A172 (cell line): ENCODE data around the gene STK10. TPM values are rescaled to one million over a fixed set of nuclear protein-coding genes. Genes with fewer than 3 reads are reported as not detected.

Experiments
- DNase-seq: peaks from one replicate; pipeline ENCODE4 v3.0.0-alpha.2; 2015; ENCODE audit warnings: low spot score
- total RNA-seq: library from RNA; depleted of rRNA; stranded (reverse); fragments of >200 nt; shearing (Covaris generic); gene quantifications from 2 replicates; pipeline ENCODE4 v1.2.3, GENCODE V29; 2014

The STK10 gene
- total RNA-seq, 1 experiment from 2014 or later, result 17.9 TPM

DNA sequence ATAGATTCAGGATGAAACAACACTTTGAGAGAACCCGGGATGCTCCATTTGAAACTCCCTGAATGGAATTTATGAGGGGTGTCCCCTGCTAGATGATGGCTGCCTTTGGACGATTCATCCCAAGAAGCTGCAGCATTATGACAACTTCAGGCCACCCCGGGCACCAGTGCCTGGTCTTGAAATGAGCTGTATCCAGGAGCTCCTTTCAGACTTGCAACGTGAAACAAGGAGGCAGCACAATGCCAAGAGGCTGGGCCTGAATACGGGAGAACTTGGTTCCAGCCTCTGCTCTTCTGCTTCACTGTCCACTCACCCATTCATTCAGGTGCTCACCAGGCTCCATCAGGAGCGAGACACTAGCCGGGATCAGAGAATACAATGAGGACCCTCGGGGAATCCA is 78.3 kb downstream of the STK10 start:
- no peak for DNase-seq

DNA sequence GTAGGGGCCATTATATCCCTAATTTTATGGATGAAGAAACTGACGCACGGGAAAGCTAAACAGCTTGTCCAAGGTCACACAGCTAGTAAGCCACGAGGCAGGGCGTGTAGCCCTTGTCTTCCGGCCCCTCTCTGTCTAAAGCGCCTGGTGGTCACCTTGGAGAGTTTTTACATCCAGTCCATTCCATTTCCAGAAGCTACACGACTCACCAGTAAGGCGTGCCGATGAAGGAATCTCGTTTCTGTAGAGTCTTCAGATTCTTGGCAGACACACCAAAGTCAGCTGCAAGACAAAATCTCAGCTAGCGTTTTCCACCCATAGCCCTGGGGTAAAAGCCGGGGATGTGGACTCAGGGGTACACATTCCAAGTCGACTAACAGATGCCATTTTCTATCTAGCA is 80.5 kb downstream of the STK10 start:
- peak; percentile 72 for DNase-seq

DNA sequence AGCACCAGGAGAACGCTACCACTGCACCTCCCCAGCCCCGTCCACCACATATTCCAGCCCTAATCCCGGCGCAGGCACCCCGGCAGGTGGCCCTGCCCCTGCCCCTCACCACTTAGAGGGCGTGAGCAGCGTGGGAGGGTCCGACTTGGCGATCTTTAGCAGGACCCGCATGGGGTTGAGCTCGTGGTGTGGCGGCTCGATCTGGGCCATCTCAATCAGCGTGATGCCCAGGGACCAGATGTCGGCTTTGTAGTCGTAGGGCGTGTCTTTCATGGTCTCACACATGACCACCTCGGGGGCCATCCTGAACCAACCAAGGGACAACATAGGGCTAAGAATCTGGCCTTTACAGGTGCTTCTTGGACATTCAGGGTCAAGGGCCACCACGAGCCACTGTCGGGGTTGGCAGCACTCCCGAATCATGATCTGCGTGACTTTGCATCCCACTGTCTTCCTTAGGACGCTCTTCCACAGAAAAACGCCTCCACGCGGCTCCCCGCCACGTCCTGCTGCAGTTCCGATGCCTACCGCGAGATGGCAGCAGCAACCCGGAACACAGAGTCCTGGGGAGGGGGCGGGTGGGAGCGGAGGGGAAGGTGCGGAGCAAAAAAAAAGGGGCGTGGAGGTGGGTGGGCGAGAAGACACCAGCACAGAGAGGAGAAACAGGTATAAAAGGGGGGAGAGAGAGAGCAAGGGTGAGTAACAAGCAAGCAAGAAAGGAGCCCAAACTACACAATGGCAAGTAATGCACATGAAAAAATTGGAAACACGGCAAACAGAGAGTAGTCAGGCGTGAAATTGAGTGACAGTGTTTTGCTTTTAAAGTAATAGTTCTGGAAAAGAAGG is 81.3 kb downstream of the STK10 start:
- peak; percentile 24 for DNase-seq

DNA sequence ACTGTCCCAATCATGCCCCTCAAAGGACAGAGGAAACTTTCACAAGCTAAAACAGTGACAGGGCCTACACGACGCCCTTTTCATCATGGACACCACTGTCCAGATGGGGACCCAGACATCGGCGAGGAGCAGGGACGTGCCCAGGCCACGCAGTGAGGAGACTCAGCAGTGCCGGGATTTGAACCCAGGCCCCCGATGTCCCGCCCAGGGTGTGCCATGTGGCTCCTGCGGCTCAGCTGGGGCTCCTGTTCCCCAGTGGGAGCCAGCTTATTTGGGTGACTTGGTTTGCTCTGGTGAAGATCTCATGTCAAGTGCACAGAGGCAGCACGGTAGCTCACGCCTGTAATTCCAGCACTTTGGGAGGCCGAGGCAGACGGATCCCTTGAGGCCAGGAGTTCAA is 82.2 kb downstream of the STK10 start:
- DNase-seq, result no peak

GRCh38 chr5:172104801-172105701 is 83.0 kb downstream of the STK10 start:
- no peak for DNase-seq

DNA sequence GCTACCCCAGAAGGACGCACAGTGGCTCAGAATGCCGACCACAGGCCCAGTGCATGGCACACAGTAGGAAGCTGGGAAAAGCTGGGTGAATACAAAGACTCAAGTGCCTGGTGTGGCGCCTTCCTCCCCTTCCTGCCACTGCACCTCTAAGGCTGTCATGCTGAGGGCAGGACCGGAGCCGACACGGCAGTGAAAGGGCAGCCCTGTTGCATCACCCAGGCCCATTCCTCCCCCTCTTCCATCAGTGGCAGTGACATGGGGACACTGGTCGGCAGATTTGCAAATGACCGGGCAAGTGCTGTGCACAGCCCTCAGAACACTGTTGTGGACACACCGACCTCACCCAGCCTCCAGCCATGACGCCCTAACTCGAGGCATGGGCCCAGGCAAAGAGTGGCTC is 84.0 kb downstream of the STK10 start:
- DNase-seq, result no peak

- peak; percentile 98 for DNase-seq
Measured at GRCh38 chr5:172102913-172103626, 85.0 kb downstream of the STK10 start.

GRCh38 chr5:172102218-172102870 is 85.7 kb downstream of the STK10 start:
- DNase-seq, result peak; percentile 37

DNA sequence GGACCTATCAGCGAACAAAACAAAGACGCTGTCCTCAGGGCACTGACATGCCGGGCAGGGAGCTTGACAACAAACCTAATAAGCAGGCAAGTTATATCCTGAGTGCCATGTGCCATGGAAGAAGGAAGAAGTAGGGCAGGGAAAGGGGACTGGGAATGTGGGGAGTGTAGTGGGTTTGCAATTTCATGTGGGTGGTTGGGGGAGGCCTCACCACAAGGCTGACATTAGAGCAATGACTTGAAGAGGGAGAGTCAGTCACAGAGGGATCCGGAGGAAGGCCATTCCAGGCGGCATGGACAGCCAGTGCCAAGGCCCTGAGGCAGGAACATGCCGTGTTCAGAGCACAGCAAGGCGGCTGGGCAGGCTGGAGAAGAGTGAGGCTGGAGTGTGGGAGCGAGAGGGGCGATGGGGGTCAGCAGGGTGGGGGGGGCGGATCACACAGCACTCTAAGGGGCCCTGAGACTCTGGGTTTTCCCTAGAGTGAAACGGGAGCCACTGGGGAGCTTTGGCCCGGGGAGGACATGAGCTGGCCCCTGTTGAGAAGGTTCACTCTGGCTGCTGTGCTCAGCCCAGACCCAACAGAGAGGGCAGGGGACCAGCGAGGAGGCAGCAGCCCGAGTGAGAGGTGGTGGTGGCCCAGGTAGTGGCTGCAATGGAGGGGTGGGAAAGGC is 86.3 kb downstream of the STK10 start:
- no peak for DNase-seq

DNA sequence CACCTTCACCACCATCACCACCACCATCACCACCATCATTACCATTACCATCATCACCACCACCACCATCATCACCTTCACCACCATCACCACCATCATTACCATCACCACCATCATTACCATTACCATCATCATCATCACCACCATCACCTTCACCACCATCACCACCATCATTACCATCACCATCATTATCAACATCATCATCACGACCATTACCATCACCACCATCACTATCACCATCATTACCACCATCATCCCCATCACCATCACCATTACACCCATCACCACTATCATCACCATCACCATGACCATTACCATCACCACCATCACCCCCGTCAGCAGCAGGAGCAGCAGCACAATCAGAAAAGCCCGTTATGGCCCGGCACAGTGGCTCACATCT is 89.1 kb downstream of the STK10 start:
- DNase-seq, result no peak

GRCh38 chr5:172098046-172098445 is 90.0 kb downstream of the STK10 start:
- DNase-seq, result no peak

DNA sequence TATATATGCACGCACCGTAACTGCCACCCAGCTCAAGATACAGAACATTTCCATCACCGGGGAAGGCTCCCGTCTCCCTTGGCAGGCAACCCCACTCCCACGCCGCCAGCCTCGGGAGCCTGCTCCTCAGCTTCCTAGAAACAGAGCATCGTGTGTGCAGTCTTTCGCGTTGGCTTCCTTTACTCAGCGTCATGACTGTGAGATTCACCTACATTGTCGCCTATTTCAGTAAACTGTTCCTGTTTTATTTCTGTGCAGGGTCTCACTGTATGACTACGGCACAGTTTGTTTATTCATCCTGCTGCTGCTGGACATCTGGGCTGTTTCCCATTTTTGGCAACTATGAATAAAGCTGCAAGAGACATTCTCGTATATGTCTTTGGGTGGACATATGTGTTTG is 90.7 kb downstream of the STK10 start:
- DNase-seq, result no peak

DNA sequence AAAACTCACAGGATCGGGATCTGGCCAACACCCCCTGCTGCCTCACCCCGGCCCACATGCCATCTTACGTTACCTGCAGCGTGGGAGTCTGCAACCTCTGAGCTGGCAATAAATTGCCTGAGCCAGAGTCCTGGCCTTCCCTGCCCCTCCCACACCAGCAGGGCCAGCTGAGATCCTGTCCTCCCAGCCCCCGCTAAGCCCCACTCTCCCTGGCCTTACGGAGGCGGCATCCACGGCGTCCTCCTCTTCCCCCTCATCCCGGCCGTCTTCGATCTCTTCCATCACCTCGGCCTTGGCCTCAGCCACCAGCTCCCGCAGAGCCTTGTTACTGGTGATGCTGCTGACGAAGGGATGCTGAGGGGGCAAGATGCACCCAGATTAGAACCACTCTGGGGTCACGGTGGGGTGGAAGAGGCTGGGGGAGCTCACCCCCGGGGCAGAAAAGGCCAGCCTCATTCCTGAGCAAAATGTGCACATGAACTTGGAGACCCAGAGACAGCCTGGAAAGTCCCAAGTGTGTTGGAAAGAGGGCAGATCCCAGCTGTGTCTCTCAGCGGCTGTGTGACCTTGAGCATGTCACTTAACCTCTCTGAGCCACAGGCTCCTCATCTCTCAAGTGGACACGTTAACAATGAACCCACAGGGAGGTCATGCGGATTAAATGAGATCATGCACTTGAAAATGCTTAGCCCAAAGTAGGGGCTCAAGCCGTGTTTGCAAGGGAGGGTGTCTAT is 91.7 kb downstream of the STK10 start:
- no peak for DNase-seq

DNA sequence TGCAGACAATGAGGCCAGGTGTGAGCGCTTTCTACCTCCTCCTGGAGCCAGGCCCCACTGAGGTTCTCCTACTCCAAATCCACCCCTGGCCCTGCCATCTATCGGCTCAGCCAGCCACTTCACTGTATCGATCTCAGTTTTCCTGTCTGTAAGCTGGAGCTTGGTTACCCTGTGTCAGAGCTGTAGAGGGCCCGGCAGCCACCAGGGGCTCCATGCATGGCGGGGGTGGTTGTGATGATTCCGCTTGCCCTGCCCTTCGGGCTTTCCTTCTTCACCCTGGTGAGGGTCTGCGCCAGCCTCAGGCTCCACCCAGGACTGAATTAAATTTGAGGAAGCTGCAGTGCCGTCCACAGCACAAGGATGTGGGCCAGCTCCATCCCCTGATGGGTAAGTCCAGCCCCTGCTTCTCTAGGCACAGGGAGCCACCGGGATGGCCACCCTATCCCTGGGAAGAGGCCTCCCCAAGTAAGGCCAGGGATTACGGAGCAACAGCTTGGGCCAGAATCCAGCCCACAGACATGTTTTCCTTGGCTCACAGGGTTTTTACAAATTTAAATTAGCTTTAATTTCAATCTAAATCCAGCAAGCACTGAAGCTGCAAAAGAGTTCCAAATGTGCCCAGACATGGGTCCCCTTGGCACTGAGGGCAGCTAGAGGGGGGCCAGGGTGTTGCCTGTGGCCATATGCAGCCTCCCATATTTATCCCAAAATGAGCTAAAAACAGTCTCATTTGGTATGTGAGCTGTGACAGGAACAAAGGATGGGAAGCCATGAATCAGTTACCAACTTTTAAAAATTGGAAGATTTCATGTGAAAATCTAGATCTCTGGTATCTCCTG is 92.4 kb downstream of the STK10 start:
- DNase-seq, result no peak

GRCh38 chr5:172093965-172094364 is 94.1 kb downstream of the STK10 start:
- DNase-seq, result no peak

GRCh38 chr5:172093559-172093958 is 94.5 kb downstream of the STK10 start:
- no peak for DNase-seq

- DNase-seq, result no peak
Measured at GRCh38 chr5:172091956-172092732, 95.9 kb downstream of the STK10 start.

- DNase-seq, result no peak
Measured at GRCh38 chr5:172090976-172091547, 97.0 kb downstream of the STK10 start.
